H54 (cell line): Measurements from ENCODE around the gene LDB1.

ENCODE experiments used
- DNase-seq: peaks from one replicate; pipeline ENCODE4 v3.0.0; 2011; ENCODE audit warnings: low spot score, mixed read lengths; ENCODE audit not compliant: insufficient read length
- FAIRE-seq: peaks from 3 replicates; lab custom pipeline; 2011; peaks lifted over from hg19 to GRCh38; lab: Jason Lieb, UNC
- POLR2A ChIP-seq: IDR thresholded peaks from 2 replicates; pipeline ENCODE4 v1.6.1; 2011; ENCODE audit warnings: low read depth, mild to moderate bottlenecking, low read length

Gene LDB1

GRCh38 chr10:102111276-102111675 is 8.9 kb downstream of the LDB1 start:
- no peak for TF ChIP-seq POLR2A
- DNase-seq (no peak), FAIRE-seq (no peak)

GRCh38 chr10:102109166-102110116 is 10.7 kb downstream of the LDB1 start:
- no peak for TF ChIP-seq POLR2A
- DNase-seq (no peak), FAIRE-seq (no peak)

GRCh38 chr10:102106998-102107397 is 13.2 kb downstream of the LDB1 start:
- no peak for FAIRE-seq
- TF ChIP-seq POLR2A: no peak
- DNase-seq: no peak

- no peak for TF ChIP-seq POLR2A
- FAIRE-seq (no peak), DNase-seq (no peak)
Observed at GRCh38 chr10:102102421-102102820, 17.7 kb downstream of the LDB1 start.

GRCh38 chr10:102101152-102101551 is 19.0 kb downstream of the LDB1 start:
- no peak for DNase-seq
- no peak for TF ChIP-seq POLR2A
- no peak for FAIRE-seq

GRCh38 chr10:102096449-102096848 is 23.7 kb downstream of the LDB1 start:
- no peak for TF ChIP-seq POLR2A
- DNase-seq: no peak
- no peak for FAIRE-seq

GRCh38 chr10:102090772-102091171 is 29.4 kb downstream of the LDB1 start:
- FAIRE-seq (no peak), DNase-seq (peak; percentile 57)
- no peak for TF ChIP-seq POLR2A

GRCh38 chr10:102086196-102086595 is 34.0 kb downstream of the LDB1 start:
- TF ChIP-seq POLR2A: no peak
- DNase-seq: no peak
- FAIRE-seq: no peak

GRCh38 chr10:102085336-102085735 is 34.8 kb downstream of the LDB1 start:
- DNase-seq (no peak), FAIRE-seq (no peak)

GRCh38 chr10:102083541-102083940 is 36.6 kb downstream of the LDB1 start:
- FAIRE-seq: no peak
- DNase-seq: no peak
- TF ChIP-seq POLR2A: no peak

More at GRCh38 chr10:102085336-102085735, 34.8 kb downstream of the LDB1 start:
- no peak for TF ChIP-seq POLR2A

- DNase-seq: peak; percentile 76
- peak; percentile 62 for FAIRE-seq
- TF ChIP-seq POLR2A: no peak
Observed at GRCh38 chr10:102072673-102073527, 47.3 kb downstream of the LDB1 start.

GRCh38 chr10:102069071-102069470 is 51.1 kb downstream of the LDB1 start:
- no peak for TF ChIP-seq POLR2A
- DNase-seq (no peak), FAIRE-seq (no peak)

GRCh38 chr10:102068216-102068615 is 52.0 kb downstream of the LDB1 start:
- DNase-seq (no peak), FAIRE-seq (no peak)

More at GRCh38 chr10:102068216-102068615, 52.0 kb downstream of the LDB1 start:
- TF ChIP-seq POLR2A: no peak
